Measurements from ENCODE around the gene CASP2.

The CASP2 gene

DNA sequence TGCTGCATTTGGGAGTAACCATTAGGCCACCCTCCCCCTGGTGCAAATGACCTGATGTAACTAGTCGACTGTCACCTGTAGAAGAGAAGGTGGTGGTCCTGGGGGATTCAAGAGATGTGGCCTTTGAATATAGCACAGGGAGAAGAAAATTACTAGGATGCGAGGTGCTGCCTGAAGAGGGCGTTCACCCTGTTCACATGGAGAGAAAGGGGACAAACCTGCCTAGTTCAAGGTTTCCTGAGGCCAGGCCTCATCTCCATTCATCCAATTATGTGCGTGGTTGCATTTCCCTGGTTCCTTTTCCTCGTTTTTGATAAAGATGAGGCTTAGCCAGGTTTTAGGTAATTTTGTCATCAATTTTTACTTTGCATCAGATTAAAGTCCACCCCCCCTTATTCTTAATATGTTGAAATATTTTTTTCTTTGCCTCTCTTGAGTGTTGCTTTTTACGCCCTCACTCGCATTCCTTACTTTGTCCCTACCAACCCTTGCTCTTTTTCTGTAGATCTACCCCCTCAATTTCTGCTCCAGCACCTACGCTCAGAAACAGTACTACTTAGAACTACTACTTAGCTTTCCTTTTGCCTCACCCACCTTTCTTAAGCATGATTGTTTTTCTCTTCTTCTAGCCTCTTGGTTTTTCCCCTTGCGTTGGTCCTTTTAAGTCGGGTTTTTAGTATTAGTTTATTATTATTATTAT is 41.5 kb downstream of the CASP2 start:
- H3K4me1 ChIP-seq (ENCODE audit: control insufficient read depth, insufficient read depth, low read length) = no peaks in the 10 kb centered on the region
- no peak overlapping the region for H3K4me3 ChIP-seq (ENCODE audit: low read length)
- H3K27ac ChIP-seq (ENCODE audit: low read depth, low read length) = no peak overlapping the region
- no peaks in the 10 kb centered on the region for H3K36me3 ChIP-seq (ENCODE audit: control insufficient read depth, insufficient read depth, low read length)
- no peaks in the 10 kb centered on the region for H3K27me3 ChIP-seq (ENCODE audit: control insufficient read depth, insufficient read depth, low read length)
- H3K9ac ChIP-seq (ENCODE audit: low read length) = no peak overlapping the region

DNA sequence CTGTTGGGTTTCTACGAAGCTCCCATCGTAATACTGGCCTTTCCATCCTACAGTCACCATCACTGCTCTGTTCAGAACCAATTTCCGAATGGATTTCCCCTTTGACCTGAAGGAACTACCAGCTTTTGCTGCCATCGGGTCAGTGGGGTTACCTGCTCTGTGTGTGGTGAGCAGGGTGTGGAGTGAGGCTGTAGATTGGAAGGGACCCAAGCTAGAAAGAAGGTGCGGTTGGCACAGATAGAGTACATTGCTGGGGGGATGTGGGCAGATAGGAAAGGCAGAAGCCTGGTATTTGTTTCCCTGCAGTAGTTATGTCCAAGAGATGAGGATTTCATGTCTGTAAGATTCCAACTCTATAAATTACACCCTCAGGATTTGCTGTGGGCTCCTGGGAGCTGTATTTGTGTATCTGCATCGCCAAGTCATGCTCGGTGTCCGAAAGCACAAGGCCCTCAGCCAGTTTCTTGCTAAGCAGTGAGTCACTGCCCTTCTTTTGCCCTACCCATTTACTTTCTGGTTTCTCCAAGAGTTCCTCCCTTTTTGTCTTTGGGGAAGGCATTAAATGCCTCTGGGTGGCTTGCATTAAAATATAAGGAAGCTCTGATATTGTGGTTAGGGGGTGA is 43.1 kb downstream of the CASP2 start:
- no peaks in the 10 kb centered on the region for H3K4me1 ChIP-seq (ENCODE audit: control insufficient read depth, insufficient read depth, low read length)
- peak overlapping the region; percentile 17 for H3K27ac ChIP-seq (ENCODE audit: low read depth, low read length)
- no peaks in the 10 kb centered on the region for H3K27me3 ChIP-seq (ENCODE audit: control insufficient read depth, insufficient read depth, low read length)
- H3K9ac ChIP-seq (ENCODE audit: low read length) = no peak overlapping the region
- no peaks in the 10 kb centered on the region for H3K36me3 ChIP-seq (ENCODE audit: control insufficient read depth, insufficient read depth, low read length)
- no peak overlapping the region for H3K4me3 ChIP-seq (ENCODE audit: low read length)

DNA sequence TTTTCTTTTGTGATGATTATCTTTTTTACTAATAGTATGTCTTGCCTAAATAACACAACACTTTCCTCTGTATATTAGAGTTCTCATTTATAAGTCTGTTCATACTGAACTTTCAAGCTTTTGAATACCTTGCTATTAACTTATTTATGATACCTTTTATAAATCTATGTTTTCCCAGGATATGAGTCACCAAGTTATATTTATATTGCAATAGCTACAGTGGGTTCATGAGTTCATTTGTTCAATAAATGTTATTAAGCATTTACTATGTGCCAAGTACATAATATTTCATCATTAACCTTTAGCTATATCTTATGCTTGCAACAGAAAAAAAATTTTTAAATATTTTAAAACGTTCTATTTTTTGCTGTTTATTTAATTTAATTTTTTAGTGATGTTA is 46.1 kb downstream of the CASP2 start:
- Histone ChIP-seq H3K27ac (ENCODE audit: low read depth, low read length) (no peak overlapping the region), H3K9ac (ENCODE audit: low read length) (no peak overlapping the region), H3K27me3 (ENCODE audit: control insufficient read depth, insufficient read depth, low read length) (no peaks in the 10 kb centered on the region), H3K36me3 (ENCODE audit: control insufficient read depth, insufficient read depth, low read length) (no peaks in the 10 kb centered on the region), H3K4me1 (ENCODE audit: control insufficient read depth, insufficient read depth, low read length) (no peaks in the 10 kb centered on the region), H3K4me3 (ENCODE audit: low read length) (no peak overlapping the region)

DNA sequence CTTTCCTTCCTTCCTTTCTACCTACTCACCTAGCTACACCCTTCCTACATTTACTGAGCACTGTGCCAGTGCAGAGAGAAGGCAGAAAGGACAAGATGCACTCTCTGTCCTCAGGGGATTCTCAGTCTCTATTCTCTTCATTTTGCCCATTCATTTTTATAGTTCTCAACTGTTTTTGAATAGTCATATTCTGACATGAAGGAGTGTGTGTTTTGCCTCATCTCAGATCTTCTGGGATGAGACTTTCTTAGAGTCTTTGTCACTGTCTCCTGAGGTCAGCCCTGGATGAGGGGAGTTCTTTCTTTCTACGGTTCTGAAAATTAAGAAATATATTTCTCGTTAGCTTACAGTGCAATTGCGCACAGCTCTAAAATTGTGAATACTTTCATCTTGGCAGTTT is 49.1 kb downstream of the CASP2 start:
- Histone ChIP-seq H3K4me1 (ENCODE audit: control insufficient read depth, insufficient read depth, low read length) (no peaks in the 10 kb centered on the region), H3K9ac (ENCODE audit: low read length) (no peak overlapping the region), H3K4me3 (ENCODE audit: low read length) (no peak overlapping the region), H3K36me3 (ENCODE audit: control insufficient read depth, insufficient read depth, low read length) (no peaks in the 10 kb centered on the region), H3K27ac (ENCODE audit: low read depth, low read length) (no peak overlapping the region), H3K27me3 (ENCODE audit: control insufficient read depth, insufficient read depth, low read length) (no peaks in the 10 kb centered on the region)

DNA sequence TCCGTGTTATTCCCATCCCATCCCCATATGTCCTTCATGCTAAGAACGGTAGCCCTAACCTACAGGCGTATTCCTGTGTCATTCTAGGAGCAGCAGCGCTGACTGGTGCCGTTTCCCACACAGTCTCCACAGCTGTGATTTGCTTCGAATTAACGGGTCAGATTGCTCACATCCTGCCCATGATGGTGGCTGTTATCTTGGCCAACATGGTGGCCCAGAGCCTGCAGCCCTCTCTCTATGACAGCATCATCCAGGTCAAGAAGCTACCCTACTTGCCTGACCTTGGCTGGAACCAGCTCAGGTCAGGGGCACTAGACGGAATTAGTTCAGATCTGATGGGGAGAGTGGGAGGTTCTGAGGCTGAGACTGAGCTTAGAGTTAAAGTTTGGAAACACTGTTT is 53.7 kb downstream of the CASP2 start:
- H3K36me3 ChIP-seq (ENCODE audit: control insufficient read depth, insufficient read depth, low read length) = no peaks in the 10 kb centered on the region
- no peak overlapping the region for H3K9ac ChIP-seq (ENCODE audit: low read length)
- H3K27me3 ChIP-seq (ENCODE audit: control insufficient read depth, insufficient read depth, low read length) = no peaks in the 10 kb centered on the region
- H3K27ac ChIP-seq (ENCODE audit: low read depth, low read length) = no peak overlapping the region
- H3K4me1 ChIP-seq (ENCODE audit: control insufficient read depth, insufficient read depth, low read length) = no peaks in the 10 kb centered on the region
- H3K4me3 ChIP-seq (ENCODE audit: low read length) = no peak overlapping the region

DNA sequence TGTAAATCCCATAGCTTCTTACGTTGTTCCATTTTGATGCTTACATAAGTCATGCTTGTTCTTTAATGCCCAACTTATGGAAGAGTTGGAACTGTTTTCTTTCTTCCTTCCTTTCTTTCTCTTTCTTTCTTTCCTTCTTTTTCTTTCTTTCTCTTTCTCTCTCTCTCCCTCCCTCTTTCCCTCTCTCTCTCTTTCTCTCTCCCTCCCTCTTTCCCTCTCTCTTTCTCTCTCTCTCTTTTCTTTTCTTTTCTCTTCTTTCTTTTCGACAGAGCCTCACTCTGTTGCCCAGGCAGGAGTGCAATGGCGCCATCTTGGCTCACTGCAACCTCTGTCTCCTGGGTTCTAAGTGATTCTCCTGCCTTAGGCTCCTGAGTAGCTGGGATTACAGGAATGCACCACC is 55.4 kb downstream of the CASP2 start:
- no peak overlapping the region for H3K27ac ChIP-seq (ENCODE audit: low read depth, low read length)
- no peak overlapping the region for H3K4me3 ChIP-seq (ENCODE audit: low read length)
- no peaks in the 10 kb centered on the region for H3K4me1 ChIP-seq (ENCODE audit: control insufficient read depth, insufficient read depth, low read length)
- no peak overlapping the region for H3K9ac ChIP-seq (ENCODE audit: low read length)
- no peaks in the 10 kb centered on the region for H3K27me3 ChIP-seq (ENCODE audit: control insufficient read depth, insufficient read depth, low read length)
- H3K36me3 ChIP-seq (ENCODE audit: control insufficient read depth, insufficient read depth, low read length) = no peaks in the 10 kb centered on the region

DNA sequence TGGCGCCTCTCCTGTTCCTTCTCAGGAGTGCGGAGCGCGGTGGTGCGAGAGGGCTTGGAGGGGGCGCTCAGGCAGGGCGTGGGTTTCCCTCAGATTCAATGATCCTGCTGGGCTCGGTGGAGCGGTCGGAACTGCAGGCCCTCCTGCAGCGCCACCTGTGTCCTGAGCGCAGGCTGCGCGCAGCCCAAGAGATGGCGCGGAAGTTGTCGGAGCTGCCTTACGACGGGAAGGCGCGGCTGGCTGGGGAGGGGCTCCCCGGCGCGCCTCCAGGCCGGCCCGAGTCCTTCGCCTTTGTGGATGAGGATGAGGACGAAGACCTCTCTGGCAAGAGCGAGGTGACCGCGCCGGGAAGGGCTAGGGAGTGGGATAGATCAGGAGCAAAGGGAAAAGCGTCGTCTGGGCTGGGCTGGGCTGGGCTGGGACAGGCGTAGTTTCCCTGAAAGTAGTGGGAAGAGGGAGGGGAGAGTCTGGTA is 57.3 kb downstream of the CASP2 start:
- peak overlapping the region; percentile 41 for H3K4me3 ChIP-seq (ENCODE audit: low read length)
- H3K27ac ChIP-seq (ENCODE audit: low read depth, low read length) = no peak overlapping the region

DNA sequence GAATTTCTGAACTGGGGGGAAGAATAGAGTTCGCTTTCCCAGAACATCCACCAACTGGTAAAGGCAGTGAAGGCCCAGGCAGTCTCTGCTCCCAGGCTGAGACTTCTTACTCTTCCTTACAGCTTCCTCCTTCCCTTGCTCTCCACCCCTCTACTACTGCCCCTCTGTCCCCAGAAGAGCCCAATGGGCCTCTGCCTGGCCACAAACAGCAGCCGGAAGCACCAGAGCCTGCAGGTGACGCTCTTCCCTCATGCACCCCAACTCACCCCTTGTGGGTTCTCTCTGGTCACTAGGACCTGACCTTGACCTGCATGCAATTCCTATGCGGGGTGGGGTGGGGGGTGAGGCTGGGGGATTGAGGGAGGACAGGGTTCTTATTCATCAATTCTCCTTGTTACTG is 57.9 kb downstream of the CASP2 start:
- Histone ChIP-seq H3K9ac (ENCODE audit: low read length) (no peak overlapping the region), H3K27me3 (ENCODE audit: control insufficient read depth, insufficient read depth, low read length) (no peaks in the 10 kb centered on the region), H3K4me1 (ENCODE audit: control insufficient read depth, insufficient read depth, low read length) (no peaks in the 10 kb centered on the region), H3K4me3 (ENCODE audit: low read length) (no peak overlapping the region), H3K27ac (ENCODE audit: low read depth, low read length) (no peak overlapping the region), H3K36me3 (ENCODE audit: control insufficient read depth, insufficient read depth, low read length) (no peaks in the 10 kb centered on the region)

More for the DNA sequence above, 57.3 kb downstream of the CASP2 start:
- no peaks in the 10 kb centered on the region for H3K4me1 ChIP-seq (ENCODE audit: control insufficient read depth, insufficient read depth, low read length)
- H3K9ac ChIP-seq (ENCODE audit: low read length) = no peak overlapping the region
- H3K27me3 ChIP-seq (ENCODE audit: control insufficient read depth, insufficient read depth, low read length) = no peaks in the 10 kb centered on the region
- no peaks in the 10 kb centered on the region for H3K36me3 ChIP-seq (ENCODE audit: control insufficient read depth, insufficient read depth, low read length)

DNA sequence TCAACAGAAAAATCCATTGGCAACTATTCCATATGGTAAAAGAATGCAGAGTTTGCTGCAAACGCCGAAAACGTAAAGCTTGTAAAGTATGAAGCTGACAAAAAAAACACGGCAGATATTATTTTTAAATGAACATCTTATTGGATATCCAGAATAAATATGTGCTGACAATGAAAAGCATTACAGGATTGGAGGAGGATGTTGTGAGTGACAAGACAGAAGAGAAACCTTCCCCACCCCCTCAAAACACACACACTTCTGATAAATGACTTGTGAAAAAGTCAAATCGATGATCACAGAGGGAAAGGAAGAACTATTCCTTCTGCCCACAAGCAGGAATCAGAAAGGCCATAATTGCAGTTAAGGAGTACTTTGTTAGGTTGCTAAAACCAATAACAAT is 59.8 kb downstream of the CASP2 start:
- no peaks in the 10 kb centered on the region for H3K27me3 ChIP-seq (ENCODE audit: control insufficient read depth, insufficient read depth, low read length)
- H3K36me3 ChIP-seq (ENCODE audit: control insufficient read depth, insufficient read depth, low read length) = no peaks in the 10 kb centered on the region
- no peak overlapping the region for H3K4me3 ChIP-seq (ENCODE audit: low read length)
- no peaks in the 10 kb centered on the region for H3K4me1 ChIP-seq (ENCODE audit: control insufficient read depth, insufficient read depth, low read length)
- no peak overlapping the region for H3K27ac ChIP-seq (ENCODE audit: low read depth, low read length)
- no peak overlapping the region for H3K9ac ChIP-seq (ENCODE audit: low read length)

DNA sequence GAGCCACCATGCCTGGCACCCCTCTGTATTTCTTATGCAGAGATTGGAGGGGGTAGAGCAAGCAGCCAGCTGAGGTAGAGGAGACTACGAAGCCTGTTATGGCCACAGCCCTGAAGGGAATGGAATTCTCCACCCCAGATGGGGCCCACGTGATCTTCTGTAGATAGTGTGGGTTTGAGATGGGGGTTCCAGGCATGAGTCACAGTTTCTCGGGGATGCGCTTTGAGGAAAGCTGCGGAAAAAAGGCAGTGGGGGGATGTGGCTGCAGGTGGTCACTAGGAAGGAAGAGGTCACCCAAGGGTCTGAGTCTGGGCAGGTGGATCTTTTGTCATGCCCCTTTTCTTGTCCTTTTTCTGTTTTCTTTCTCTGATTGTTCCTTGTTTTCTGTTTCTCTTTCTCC is 62.9 kb downstream of the CASP2 start:
- Histone ChIP-seq H3K4me1 (ENCODE audit: control insufficient read depth, insufficient read depth, low read length) (no peaks in the 10 kb centered on the region), H3K27ac (ENCODE audit: low read depth, low read length) (no peak overlapping the region), H3K4me3 (ENCODE audit: low read length) (no peak overlapping the region), H3K27me3 (ENCODE audit: control insufficient read depth, insufficient read depth, low read length) (no peaks in the 10 kb centered on the region), H3K36me3 (ENCODE audit: control insufficient read depth, insufficient read depth, low read length) (no peaks in the 10 kb centered on the region), H3K9ac (ENCODE audit: low read length) (no peak overlapping the region)

DNA sequence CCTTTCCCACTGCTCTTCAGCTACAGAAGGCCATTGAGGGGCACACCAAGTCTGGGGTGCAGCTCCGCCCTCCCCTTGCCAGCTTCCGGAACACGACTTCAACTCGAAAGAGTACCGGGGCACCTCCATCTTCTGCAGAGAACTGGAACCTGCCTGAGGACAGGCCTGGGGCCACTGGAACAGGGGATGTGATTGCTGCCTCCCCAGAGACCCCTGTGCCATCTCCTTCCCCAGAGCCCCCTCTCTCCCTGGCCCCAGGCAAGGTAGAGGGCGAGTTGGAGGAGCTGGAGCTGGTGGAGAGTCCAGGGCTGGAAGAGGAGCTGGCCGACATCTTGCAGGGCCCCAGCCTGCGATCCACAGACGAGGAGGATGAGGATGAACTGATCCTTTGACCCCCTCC is 63.4 kb downstream of the CASP2 start:
- no peaks in the 10 kb centered on the region for H3K4me1 ChIP-seq (ENCODE audit: control insufficient read depth, insufficient read depth, low read length)
- H3K27ac ChIP-seq (ENCODE audit: low read depth, low read length) = no peak overlapping the region
- H3K27me3 ChIP-seq (ENCODE audit: control insufficient read depth, insufficient read depth, low read length) = no peaks in the 10 kb centered on the region
- no peak overlapping the region for H3K4me3 ChIP-seq (ENCODE audit: low read length)
- H3K9ac ChIP-seq (ENCODE audit: low read length) = no peak overlapping the region
- H3K36me3 ChIP-seq (ENCODE audit: control insufficient read depth, insufficient read depth, low read length) = no peaks in the 10 kb centered on the region

DNA sequence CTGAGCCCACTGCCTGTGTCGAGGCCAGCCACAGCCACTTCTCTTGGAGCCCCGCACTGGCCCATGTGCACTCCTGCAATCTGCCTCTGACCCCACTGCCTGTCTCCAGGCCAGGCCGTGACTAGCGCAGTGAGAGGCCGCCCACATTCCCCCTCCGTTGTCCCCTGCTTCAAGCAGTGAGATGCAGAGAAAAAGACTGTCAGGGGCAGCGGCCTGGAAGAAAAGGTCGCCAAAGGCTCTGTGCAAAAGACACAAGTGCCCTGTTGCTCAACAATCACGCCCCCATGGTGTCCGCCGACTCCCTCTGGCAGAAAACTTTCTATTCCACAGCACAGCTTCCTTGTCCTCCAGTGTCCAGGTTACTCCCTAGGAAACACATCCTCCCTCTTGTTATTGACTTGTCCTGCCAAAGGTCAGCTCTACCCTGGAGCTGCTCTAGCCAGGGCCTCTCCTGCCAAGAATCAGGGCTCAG is 64.4 kb downstream of the CASP2 start:
- no peak overlapping the region for H3K9ac ChIP-seq (ENCODE audit: low read length)
- no peak overlapping the region for H3K27ac ChIP-seq (ENCODE audit: low read depth, low read length)
- no peak overlapping the region for H3K4me3 ChIP-seq (ENCODE audit: low read length)
- no peaks in the 10 kb centered on the region for H3K27me3 ChIP-seq (ENCODE audit: control insufficient read depth, insufficient read depth, low read length)
- H3K4me1 ChIP-seq (ENCODE audit: control insufficient read depth, insufficient read depth, low read length) = no peaks in the 10 kb centered on the region
- H3K36me3 ChIP-seq (ENCODE audit: control insufficient read depth, insufficient read depth, low read length) = no peaks in the 10 kb centered on the region

DNA sequence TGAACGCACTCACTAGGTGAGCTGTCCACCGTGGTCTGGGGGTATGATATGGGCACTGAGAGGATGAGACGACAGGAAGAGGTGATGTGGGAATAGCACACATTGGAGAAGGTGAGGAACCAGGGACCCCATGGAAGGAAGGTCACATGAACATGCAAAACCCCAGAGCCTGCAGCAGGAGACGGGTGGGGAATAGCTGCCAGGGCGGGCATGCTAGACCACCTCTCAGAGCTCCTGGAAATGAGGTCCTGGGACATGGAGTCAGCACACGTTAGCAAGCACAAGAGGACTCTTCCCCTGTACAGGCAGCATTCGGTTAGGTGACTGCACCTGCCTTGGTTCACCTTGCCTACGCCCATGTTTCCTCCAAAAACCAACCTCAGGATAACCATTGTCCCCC is 66.2 kb downstream of the CASP2 start:
- no peaks in the 10 kb centered on the region for H3K36me3 ChIP-seq (ENCODE audit: control insufficient read depth, insufficient read depth, low read length)
- H3K9ac ChIP-seq (ENCODE audit: low read length) = no peak overlapping the region
- no peaks in the 10 kb centered on the region for H3K27me3 ChIP-seq (ENCODE audit: control insufficient read depth, insufficient read depth, low read length)
- no peak overlapping the region for H3K27ac ChIP-seq (ENCODE audit: low read depth, low read length)
- H3K4me3 ChIP-seq (ENCODE audit: low read length) = no peak overlapping the region
- no peaks in the 10 kb centered on the region for H3K4me1 ChIP-seq (ENCODE audit: control insufficient read depth, insufficient read depth, low read length)

Data from rectal smooth muscle tissue (tissue), 1 donor.